Right renal pelvis (tissue), 4 donors: ENCODE results near the gene NSRP1. TPM values are rescaled to one million over a fixed set of nuclear protein-coding genes. Genes with fewer than 3 reads are reported as not detected.
"Not testable (repeated sequence)": the region's sequence is repeated elsewhere in the genome, so short reads cannot be mapped to it uniquely, and the experiment has no call there.

Experiments used
- DNase-seq, 4 donors: peaks; one replicate each; pipeline ENCODE4 v3.0.0-alpha.2; 2013; ENCODE audit warnings: low read depth in 4 of 4, low spot score in 3 of 4, missing footprints in 1 of 4
- polyA plus RNA-seq, 4 donors: library from polyadenylated mRNA; unstranded; fragments of 120-200 nt; gene quantifications; one replicate each; pipeline ENCODE4 v1.2.1, GENCODE V29; 2013; ENCODE audit not compliant: insufficient read length in 4 of 4

Gene NSRP1
- polyA plus RNA-seq, 4 donors = 34.3 to 41.8 (median 41.0) TPM

DNA sequence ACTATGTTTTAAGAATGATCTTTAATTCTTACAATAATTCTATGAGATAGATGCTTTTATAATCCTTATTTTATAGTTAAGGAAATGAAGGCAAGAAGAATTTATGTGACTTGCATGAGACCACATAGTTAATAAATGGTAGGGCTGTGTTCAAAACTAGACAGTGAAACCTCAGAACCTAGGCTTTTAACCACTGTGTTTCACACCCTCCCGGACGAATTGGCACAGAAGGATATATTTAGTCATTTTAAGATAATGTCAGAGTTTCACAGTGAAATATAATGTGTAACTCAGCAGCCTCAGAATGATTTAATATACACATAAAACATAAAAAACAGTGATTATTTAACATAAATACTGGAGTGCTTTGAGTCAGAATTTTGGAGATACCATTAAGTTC, 57.0 kb downstream of the NSRP1 start:
- no peak for DNase-seq

DNA sequence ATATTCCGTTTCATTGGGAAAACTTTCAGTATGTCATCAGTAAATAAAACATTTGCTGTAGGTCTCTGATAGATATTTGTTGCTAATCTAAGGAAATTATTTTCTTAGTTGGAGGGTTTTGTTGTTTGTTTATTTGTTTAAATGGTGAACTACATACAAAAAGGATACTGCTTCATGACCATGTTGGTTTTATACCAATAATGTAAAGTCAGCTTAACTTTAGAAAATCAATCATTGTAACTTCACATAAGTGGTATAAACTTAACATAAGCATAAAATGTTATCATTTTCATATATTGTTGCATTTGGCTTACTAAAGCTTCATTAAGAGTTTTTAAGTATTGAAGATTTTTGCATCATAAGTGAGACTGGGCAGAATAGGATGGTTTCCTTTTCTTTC, 57.9 kb downstream of the NSRP1 start:
- DNase-seq = no peak

GRCh38 chr17:30176855-30177254, 60.2 kb downstream of the NSRP1 start:
- DNase-seq = no peak

DNA sequence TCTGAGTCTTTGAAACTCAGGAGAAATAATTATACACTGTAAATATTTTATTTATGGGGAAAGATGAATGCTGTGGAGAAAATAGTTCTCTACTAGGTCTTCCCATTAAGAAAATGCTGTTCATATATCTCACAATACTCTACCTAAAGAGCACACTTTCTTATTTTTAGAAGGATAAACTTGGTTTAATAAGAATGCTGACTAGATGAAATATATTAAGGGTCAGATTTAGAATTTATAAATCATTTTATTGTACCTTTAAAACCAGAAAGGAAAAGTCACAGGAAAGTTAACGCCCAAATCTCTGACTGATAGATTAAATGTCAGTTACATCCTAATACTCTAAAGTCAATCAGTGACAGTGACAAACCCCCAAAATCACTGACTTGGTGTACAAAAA, 70.1 kb downstream of the NSRP1 start:
- DNase-seq = no peak

- DNase-seq = no peak
These were observed 71.0 kb downstream of the NSRP1 start for GRCh38 chr17:30187573-30187972.

DNA sequence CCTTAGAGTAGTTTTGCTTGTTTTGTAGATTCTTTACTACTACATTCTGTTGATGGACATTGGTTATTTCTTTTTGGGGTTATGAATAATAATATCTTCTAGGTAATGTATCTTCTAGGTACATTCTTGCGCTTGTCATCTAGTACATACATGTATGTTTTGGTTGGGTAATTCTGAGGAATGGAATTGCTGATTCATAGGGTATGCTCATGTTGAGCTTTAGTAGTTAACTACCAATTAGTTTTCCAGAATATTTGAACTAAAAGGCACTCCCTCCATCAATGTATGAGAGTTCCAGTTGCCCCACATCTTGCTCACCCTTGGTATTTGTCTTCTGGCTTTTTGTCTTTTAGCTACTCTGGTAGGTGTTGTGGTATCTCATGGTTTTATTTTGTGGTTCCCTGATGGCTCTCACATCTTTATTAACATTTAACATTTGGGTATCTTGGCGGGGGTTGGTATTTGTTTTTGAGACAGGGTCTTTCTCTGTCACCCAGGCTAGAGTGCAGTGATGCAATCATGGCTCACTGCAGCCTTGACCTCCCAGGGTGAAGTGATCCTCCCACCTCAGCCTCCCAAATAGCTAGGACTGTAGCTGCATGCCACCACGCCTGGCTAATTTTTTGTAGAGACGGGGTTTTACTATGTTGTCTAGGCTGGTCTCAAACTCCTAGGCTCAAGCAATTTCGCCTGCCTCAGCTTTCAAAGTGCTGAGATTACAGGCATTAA, 71.8 kb downstream of the NSRP1 start:
- DNase-seq = no peak

DNA sequence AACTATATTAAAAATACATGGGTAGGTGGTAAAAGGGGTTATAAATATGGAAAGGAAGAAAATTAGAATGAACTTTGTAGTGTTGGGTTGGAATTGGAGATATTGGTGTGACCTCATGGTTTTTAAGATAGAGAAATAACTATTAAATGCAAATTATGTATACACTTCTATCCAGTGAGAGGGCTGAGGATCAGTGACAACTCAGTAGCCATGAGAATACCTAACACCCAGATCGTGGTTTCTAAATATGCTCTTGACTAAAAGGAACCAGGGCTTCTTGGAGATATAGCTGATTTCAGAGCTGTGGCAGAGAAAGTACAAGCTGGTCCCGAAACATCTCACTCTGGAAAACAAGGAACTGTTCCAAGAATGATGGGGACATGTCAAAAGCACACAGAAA, 74.5 kb downstream of the NSRP1 start:
- no peak for DNase-seq

GRCh38 chr17:30196504-30196903, 79.9 kb downstream of the NSRP1 start:
- DNase-seq = no peak

GRCh38 chr17:30197416-30197815, 80.8 kb downstream of the NSRP1 start:
- DNase-seq = no peak

GRCh38 chr17:30199600-30199999, 83.0 kb downstream of the NSRP1 start:
- DNase-seq = no peak

- DNase-seq = no peak
These were observed 83.5 kb downstream of the NSRP1 start for GRCh38 chr17:30200106-30200505.

- DNase-seq = not testable (repeated sequence)
These were observed 84.0 kb downstream of the NSRP1 start for GRCh38 chr17:30200656-30201055.

DNA sequence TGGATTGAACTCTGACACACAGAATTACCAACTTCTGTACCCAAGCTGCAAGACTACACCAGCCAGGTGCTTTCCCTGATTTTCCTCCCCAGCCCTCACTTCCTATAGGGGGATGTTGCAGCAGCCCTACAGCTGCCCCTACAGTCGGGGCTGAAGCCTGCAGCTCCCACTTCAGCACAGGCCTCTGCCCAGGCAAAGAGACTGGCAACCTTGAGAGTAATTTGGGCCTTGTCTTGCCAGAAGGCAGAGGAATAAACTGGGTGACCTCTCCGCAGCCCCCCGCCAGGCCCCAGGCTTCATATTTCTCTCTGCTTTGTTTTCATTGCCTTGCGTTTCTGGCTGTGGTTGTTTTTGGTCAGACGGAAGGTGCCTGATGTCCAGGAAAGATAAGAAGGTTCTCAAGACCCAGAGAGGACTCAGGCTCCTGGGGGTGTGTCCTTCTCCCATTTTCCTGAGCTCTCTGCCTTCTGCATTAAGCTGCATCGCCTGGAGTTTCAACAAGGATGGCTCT, 86.9 kb downstream of the NSRP1 start:
- no peak for DNase-seq

DNA sequence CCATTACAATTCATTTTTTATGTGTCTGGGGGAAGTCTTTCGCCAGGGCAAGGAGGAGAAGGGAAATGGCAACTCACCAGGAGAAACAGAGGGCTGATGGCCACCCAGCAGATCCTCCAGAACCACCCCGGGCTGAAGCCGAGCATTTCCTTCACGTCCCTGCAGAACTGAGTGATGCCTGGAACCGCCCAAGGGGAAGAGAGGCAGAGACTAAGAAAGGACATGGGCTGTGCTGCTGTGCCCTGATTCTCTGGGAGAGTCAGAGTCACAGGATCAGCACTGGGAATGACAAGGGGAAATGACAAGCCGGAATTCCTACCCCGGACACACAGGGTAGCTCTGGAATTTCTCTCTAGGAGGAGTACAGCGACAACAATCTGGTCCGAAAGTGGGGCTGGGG, 91.0 kb downstream of the NSRP1 start:
- no peak for DNase-seq

DNA sequence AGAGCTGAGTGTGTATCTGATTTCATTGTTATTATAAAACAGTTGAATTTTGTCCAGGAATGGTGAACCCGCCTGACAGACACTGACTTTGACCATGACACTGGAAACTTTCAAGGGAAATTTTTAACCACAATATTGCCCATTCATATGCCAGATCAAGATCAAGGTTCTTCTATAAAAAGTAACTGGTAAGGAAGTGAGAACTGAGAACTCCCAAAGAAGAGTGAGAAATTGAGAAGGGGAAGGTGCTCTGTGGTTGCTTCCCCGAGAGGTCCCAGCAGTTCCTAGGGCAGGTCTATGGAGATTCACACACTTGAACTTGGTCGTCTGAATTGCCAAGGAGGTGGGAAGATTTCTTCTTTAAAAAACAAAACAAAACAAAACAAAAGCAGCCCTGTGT, 91.6 kb downstream of the NSRP1 start:
- no peak for DNase-seq

- DNase-seq = no peak
These were observed 93.3 kb downstream of the NSRP1 start for GRCh38 chr17:30209930-30210329.

- DNase-seq = no peak
These were observed 93.8 kb downstream of the NSRP1 start for GRCh38 chr17:30210366-30210765.

DNA sequence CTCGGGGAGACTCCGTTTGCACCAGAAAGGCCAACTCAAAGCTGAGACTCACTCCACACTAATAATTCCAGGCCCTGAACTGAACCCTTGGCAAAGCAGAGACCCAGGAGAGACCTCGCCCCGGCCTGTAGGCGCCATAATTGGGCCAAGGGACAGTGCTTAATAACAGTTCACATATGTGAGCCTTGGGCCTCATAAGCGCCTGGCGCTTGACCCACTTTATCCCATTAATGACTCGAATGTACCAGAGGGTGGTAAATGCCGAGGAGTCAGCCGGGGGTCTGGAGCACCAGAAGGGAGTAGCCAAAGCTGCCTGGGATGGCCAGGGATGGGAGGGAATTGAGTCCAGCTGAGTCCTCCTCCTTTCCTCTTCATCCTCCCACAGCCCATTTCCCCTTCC, 94.3 kb downstream of the NSRP1 start:
- no peak for DNase-seq

DNA sequence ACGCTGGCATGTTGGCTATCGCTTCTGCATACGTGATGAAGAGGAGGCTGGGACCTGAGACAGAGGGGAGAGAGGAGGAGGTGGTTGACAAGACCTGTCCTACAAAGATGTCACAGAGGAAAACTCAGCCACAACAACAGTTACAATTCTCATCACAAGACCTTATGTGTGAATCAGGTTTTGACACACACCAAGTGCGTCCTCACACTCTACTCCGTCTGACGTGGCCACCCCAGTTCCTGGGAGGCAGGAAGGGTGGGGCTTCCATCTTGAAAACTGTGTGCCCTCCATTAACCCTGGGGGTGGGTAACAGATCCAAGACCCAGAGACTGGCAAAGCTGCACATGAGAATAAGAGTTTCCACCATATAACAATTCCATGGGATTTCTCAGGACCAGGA, 94.8 kb downstream of the NSRP1 start:
- no peak for DNase-seq

DNA sequence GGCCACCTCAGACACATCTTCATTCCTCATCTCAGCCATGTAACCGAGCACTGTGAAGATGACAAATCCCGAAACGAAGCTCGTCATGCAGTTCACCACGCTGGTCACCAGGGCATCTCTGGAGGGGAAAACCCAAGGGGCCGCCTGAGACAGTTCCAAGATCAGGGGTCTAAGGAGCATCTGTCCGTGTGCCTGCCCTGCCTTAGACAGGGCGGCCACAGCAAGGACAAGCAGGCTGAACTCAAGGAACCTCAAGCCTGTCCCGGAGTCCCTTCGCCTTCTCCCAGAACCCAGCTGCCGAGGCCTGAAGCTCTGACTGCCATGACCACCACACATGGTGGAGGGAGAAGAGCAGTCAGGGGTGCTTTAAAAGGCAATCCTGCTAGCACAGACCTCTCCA, 96.1 kb downstream of the NSRP1 start:
- DNase-seq = no peak

- DNase-seq = no peak
These were observed 100.4 kb downstream of the NSRP1 start for GRCh38 chr17:30217054-30217453.

DNA sequence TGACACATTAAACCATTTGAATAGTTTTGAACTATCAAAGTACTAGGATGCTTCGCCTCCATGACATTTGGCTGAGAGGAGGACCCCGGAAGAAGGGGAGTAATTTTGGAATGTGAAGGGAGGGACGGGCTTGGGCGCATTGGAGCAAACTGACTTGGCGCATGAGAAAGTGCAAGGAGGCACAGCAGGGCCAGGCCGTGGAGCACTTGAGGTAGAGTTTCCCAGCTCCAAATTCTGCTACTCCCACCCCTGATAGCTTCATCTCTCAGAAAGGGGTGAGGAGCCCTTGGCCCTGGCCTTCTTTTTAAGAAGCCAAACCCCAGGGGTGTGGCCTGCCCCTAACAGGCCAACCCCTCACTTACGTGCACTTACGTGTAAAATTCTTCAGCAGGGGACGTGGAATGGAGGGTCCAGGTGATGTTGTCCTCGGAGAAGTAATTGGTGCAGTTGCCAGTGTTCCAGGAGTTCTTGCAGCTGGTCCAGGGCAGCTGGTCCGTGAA, 101.2 kb downstream of the NSRP1 start:
- DNase-seq = no peak

DNA sequence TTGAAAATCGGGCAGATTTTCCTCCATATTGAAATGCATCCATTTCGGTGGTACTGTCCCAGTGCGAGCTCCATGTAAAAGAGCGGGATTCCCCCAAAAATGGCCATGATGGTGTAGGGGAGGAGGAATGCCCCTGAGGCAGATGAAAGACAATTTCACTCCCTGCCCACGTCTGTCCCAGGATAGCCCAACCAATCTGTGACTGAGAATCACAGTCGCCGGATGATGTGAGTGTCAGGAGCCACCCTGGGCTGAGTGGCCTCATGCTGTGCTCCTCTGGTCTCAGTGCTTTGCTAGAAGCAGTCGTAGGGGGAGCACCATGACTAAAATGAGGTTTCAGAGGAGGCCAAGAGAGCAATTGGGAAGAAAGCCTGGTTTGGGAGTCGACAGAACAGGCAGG, 102.2 kb downstream of the NSRP1 start:
- DNase-seq = no peak
